ENCODE measurements around the gene TMOD1. TPM values are rescaled to one million over a fixed set of nuclear protein-coding genes. Genes with fewer than 3 reads are reported as not detected.

The TMOD1 gene
- total and polyA plus RNA-seq, 2 of the 13 experiments (the other 11 are each of a cell fraction or from before 2014, with no cell fraction given) = 0.04 to 0.07 TPM

- H3K79me2 ChIP-seq (ENCODE audit: insufficient read depth, low read length) = no peaks in the 10 kb centered on the region
- peaks cover 2 to 16% of the 10 kb centered on the region in 2 experiments; a peak in 3 of 5 replicates for H3K27me3 ChIP-seq (ENCODE audit: control insufficient read depth in 1 of 2, insufficient read depth in 2 of 2, low read length in 2 of 2)
- no peak overlapping the region for H2AFZ ChIP-seq (ENCODE audit: low read length)
- no TSS peak for BruUV-seq (replicated peaks)
- H4K20me1 ChIP-seq (ENCODE audit: insufficient read depth, low read length) = no peaks in the 10 kb centered on the region
- H3K4me3 ChIP-seq (replicated peaks in 1 of 3; ENCODE audit: insufficient read depth in 1 of 3, low read depth in 2 of 3, low read length in 3 of 3) = no peak overlapping the region
- WGBS (ENCODE audit: low lambda C conversion rate) = 46% methylated on average over 5 of the region's 5 CpGs
- ChIA-PET CTCF (ENCODE audit: low intra/inter-chr PET ratio, low total read pairs) (no interaction called here), POLR2A (no interaction called here)
- no peak overlapping the region for H3K9ac ChIP-seq (ENCODE audit: insufficient read depth, low read depth, low read length)
- no peaks in the 10 kb centered on the region for H3K9me3 ChIP-seq (ENCODE audit: low read length)
- no peak overlapping the region for H3K4me2 ChIP-seq (ENCODE audit: low read depth, low read length)
- H3K36me3 ChIP-seq (replicated peaks in 1 of 2; ENCODE audit: control insufficient read depth in 1 of 2, insufficient read depth in 2 of 2, low read length in 2 of 2) = no peaks in the 10 kb centered on the region
- no peak for DNase-seq (ENCODE audit: low spot score)
- H3K4me1 ChIP-seq (ENCODE audit: insufficient read depth, low read length) = no peaks in the 10 kb centered on the region
- no peak overlapping the region for H3K27ac ChIP-seq (ENCODE audit: extremely low read length, insufficient read depth, low read length)
- no peak for FAIRE-seq
- ATAC-seq = no peak
- intact Hi-C loops (cut with micrococcal nuclease; ENCODE audit: unreplicated experiment) (no loop called here), in situ Hi-C loops (cut with HindIII; ENCODE audit: extremely low pct_ligation_motif_present, low pct_unique_long_range_greater_than_20kb) (no loop called here)
- TF ChIP-seq GABPB1 (CRISPR knock-in tag; IDR thresholded peaks at IDR 0.05) (no peak), PHB2 (IDR thresholded peaks at IDR 0.05; ENCODE audit: partially characterized antibody) (no peak), CEBPB (IDR thresholded peaks at IDR 0.05; ENCODE audit: borderline replicate concordance, low read depth, low read length) (no peak), CREBL2 (CRISPR knock-in tag; IDR thresholded peaks at IDR 0.05; ENCODE audit: borderline replicate concordance) (no peak), SMAD1 (CRISPR knock-in tag; IDR thresholded peaks at IDR 0.05; ENCODE audit: borderline replicate concordance, low read depth) (no peak), TOE1 (CRISPR knock-in tag; IDR thresholded peaks at IDR 0.05) (no peak), ARID5B (CRISPR knock-in tag; IDR thresholded peaks at IDR 0.05) (no peak), IKZF1 (IDR thresholded peaks at IDR 0.05) (no peak), TFDP1 (CRISPR knock-in tag; IDR thresholded peaks at IDR 0.05; ENCODE audit: borderline replicate concordance) (no peak), NR1H2 (CRISPR knock-in tag; IDR thresholded peaks at IDR 0.05; ENCODE audit: borderline replicate concordance, low read depth) (no peak), ATRX (CRISPR knock-in tag; IDR thresholded peaks at IDR 0.05; ENCODE audit: borderline replicate concordance) (no peak), ZNF629 (CRISPR knock-in tag; conservative IDR thresholded peaks at IDR 0.05) (no peak), PRDM15 (CRISPR knock-in tag; IDR thresholded peaks at IDR 0.05) (no peak), FOXA3 (CRISPR knock-in tag; IDR thresholded peaks at IDR 0.05) (no peak), ZNF749 (CRISPR knock-in tag; IDR thresholded peaks at IDR 0.05; ENCODE audit: borderline replicate concordance) (no peak), AGO2 (optimal IDR thresholded peaks at IDR 0.05; ENCODE audit: low read depth, low read length) (no peak), TGIF2 (CRISPR knock-in tag; IDR thresholded peaks at IDR 0.05) (no peak)
Measured at GRCh38 chr9:97553841-97554240, 52.4 kb downstream of the TMOD1 start.
